UCSD-AML1 (cell line): ENCODE results near the gene NKAIN2.
"Not testable (repeated sequence)": the region's sequence is repeated elsewhere in the genome, so short reads cannot be mapped to it uniquely, and the experiment has no call there.

Experiments
- DNase-seq: peaks from one replicate; lab custom pipeline; 2025; ENCODE audit not compliant: unreplicated experiment; lab: John Stamatoyannopoulos, UW

NKAIN2 gene

GRCh38 chr6:124294574-124295200, 491.0 kb downstream of the NKAIN2 start:
- DNase-seq = no peak

GRCh38 chr6:124297507-124297906, 493.8 kb downstream of the NKAIN2 start:
- no peak for DNase-seq

- DNase-seq = no peak
Measured at GRCh38 chr6:124298730-124299129, 495.1 kb downstream of the NKAIN2 start.

GRCh38 chr6:124300907-124301306, 497.2 kb downstream of the NKAIN2 start:
- DNase-seq = not testable (repeated sequence)

- DNase-seq = no peak
Measured at GRCh38 chr6:124303971-124304370, 500.3 kb downstream of the NKAIN2 start.

- no peak for DNase-seq
Measured at GRCh38 chr6:124310139-124310538, 506.5 kb downstream of the NKAIN2 start.

- no peak for DNase-seq
Measured at GRCh38 chr6:124319410-124319809, 515.7 kb downstream of the NKAIN2 start.

GRCh38 chr6:124324237-124324636, 520.6 kb downstream of the NKAIN2 start:
- no peak for DNase-seq

GRCh38 chr6:124330197-124330596, 526.5 kb downstream of the NKAIN2 start:
- no peak for DNase-seq

- no peak for DNase-seq
Measured at GRCh38 chr6:124334359-124334758, 530.7 kb downstream of the NKAIN2 start.

- DNase-seq = no peak
Measured at GRCh38 chr6:124339610-124340334, 536.1 kb downstream of the NKAIN2 start.

- not testable (repeated sequence) for DNase-seq
Measured at GRCh38 chr6:124348339-124348738, 544.7 kb downstream of the NKAIN2 start.

- DNase-seq = no peak
Measured at GRCh38 chr6:124355146-124355545, 551.5 kb downstream of the NKAIN2 start.

GRCh38 chr6:124356276-124356810, 552.7 kb downstream of the NKAIN2 start:
- no peak for DNase-seq

GRCh38 chr6:124356811-124357210, 553.1 kb downstream of the NKAIN2 start:
- no peak for DNase-seq

- DNase-seq = no peak
Measured at GRCh38 chr6:124368131-124368530, 564.5 kb downstream of the NKAIN2 start.

GRCh38 chr6:124371974-124372475, 568.4 kb downstream of the NKAIN2 start:
- DNase-seq = no peak

GRCh38 chr6:124373386-124373785, 569.7 kb downstream of the NKAIN2 start:
- DNase-seq = no peak

- DNase-seq = no peak
Measured at GRCh38 chr6:124389127-124389526, 585.5 kb downstream of the NKAIN2 start.

GRCh38 chr6:124393536-124393935, 589.9 kb downstream of the NKAIN2 start:
- DNase-seq = no peak

GRCh38 chr6:124396361-124396760, 592.7 kb downstream of the NKAIN2 start:
- no peak for DNase-seq
